ENCODE results near the gene EPB41.

DNA sequence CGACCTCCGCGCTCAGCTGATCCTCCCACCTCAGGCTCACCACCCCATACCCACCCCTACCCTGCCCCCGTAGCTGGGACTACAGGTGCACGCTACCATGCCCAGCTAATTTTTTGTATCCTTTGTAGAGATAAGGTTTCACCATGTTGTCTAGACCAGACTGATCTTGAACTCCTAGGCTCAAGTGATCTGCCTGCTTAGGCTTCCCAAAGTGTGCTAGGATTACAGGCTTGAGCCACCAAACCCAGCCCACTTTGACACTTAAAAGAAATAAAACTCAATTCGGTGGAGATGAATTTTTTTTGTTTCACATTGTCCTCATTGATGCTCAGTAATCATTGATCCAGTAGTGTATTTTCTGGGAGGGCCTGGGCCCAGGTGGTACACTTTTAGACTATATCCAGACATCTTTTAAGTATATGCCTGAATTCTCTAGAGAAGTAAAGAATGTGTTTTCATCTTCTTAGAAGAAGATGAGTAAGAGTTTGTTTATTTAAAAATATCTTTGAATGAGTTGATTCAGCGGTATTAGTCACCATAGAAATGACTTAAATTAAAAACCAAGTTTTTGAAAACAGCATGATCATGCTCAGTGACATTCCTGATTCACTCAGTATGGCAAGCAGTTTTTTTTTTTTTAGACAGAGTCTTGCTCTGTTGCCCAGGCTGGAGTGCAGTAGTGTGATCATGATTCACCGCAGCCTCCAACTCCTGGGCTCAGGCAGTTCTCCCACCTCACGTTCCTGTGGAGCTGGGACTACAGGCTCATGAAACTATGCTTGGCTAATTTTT is 57.8 kb downstream of the EPB41 start:
- TF ChIP-seq, protein P1, sequence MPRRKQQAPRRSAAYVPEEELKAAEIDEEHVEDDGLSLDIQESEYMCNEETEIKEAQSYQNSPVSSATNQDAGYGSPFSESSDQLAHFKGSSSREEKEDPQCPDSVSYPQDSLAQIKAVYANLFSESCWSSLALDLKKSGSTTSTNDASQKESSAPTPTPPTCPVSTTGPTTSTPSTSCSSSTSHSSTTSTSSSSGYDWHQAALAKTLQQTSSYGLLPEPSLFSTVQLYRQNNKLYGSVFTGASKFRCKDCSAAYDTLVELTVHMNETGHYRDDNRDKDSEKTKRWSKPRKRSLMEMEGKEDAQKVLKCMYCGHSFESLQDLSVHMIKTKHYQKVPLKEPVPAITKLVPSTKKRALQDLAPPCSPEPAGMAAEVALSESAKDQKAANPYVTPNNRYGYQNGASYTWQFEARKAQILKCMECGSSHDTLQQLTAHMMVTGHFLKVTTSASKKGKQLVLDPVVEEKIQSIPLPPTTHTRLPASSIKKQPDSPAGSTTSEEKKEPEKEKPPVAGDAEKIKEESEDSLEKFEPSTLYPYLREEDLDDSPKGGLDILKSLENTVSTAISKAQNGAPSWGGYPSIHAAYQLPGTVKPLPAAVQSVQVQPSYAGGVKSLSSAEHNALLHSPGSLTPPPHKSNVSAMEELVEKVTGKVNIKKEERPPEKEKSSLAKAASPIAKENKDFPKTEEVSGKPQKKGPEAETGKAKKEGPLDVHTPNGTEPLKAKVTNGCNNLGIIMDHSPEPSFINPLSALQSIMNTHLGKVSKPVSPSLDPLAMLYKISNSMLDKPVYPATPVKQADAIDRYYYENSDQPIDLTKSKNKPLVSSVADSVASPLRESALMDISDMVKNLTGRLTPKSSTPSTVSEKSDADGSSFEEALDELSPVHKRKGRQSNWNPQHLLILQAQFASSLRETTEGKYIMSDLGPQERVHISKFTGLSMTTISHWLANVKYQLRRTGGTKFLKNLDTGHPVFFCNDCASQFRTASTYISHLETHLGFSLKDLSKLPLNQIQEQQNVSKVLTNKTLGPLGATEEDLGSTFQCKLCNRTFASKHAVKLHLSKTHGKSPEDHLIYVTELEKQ (tag by site-specific recombination; IDR thresholded peaks at IDR 0.05; ENCODE audit: borderline replicate concordance), result no peak
- TF ChIP-seq ZNF335 (tag by site-specific recombination; conservative IDR thresholded peaks at IDR 0.05), result no peak
- TF ChIP-seq, protein P2, sequence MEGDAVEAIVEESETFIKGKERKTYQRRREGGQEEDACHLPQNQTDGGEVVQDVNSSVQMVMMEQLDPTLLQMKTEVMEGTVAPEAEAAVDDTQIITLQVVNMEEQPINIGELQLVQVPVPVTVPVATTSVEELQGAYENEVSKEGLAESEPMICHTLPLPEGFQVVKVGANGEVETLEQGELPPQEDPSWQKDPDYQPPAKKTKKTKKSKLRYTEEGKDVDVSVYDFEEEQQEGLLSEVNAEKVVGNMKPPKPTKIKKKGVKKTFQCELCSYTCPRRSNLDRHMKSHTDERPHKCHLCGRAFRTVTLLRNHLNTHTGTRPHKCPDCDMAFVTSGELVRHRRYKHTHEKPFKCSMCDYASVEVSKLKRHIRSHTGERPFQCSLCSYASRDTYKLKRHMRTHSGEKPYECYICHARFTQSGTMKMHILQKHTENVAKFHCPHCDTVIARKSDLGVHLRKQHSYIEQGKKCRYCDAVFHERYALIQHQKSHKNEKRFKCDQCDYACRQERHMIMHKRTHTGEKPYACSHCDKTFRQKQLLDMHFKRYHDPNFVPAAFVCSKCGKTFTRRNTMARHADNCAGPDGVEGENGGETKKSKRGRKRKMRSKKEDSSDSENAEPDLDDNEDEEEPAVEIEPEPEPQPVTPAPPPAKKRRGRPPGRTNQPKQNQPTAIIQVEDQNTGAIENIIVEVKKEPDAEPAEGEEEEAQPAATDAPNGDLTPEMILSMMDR (tag by site-specific recombination; IDR thresholded peaks at IDR 0.05), result no peak
- TF ChIP-seq ZNF112 (tag by site-specific recombination; IDR thresholded peaks at IDR 0.05), result no peak
- TF ChIP-seq, protein P3, sequence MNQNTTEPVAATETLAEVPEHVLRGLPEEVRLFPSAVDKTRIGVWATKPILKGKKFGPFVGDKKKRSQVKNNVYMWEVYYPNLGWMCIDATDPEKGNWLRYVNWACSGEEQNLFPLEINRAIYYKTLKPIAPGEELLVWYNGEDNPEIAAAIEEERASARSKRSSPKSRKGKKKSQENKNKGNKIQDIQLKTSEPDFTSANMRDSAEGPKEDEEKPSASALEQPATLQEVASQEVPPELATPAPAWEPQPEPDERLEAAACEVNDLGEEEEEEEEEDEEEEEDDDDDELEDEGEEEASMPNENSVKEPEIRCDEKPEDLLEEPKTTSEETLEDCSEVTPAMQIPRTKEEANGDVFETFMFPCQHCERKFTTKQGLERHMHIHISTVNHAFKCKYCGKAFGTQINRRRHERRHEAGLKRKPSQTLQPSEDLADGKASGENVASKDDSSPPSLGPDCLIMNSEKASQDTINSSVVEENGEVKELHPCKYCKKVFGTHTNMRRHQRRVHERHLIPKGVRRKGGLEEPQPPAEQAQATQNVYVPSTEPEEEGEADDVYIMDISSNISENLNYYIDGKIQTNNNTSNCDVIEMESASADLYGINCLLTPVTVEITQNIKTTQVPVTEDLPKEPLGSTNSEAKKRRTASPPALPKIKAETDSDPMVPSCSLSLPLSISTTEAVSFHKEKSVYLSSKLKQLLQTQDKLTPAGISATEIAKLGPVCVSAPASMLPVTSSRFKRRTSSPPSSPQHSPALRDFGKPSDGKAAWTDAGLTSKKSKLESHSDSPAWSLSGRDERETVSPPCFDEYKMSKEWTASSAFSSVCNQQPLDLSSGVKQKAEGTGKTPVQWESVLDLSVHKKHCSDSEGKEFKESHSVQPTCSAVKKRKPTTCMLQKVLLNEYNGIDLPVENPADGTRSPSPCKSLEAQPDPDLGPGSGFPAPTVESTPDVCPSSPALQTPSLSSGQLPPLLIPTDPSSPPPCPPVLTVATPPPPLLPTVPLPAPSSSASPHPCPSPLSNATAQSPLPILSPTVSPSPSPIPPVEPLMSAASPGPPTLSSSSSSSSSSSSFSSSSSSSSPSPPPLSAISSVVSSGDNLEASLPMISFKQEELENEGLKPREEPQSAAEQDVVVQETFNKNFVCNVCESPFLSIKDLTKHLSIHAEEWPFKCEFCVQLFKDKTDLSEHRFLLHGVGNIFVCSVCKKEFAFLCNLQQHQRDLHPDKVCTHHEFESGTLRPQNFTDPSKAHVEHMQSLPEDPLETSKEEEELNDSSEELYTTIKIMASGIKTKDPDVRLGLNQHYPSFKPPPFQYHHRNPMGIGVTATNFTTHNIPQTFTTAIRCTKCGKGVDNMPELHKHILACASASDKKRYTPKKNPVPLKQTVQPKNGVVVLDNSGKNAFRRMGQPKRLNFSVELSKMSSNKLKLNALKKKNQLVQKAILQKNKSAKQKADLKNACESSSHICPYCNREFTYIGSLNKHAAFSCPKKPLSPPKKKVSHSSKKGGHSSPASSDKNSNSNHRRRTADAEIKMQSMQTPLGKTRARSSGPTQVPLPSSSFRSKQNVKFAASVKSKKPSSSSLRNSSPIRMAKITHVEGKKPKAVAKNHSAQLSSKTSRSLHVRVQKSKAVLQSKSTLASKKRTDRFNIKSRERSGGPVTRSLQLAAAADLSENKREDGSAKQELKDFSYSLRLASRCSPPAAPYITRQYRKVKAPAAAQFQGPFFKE (tag by site-specific recombination; IDR thresholded peaks at IDR 0.05; ENCODE audit: borderline replicate concordance), result no peak
- no peak for TF ChIP-seq ZNF175 (tag by site-specific recombination; IDR thresholded peaks at IDR 0.05)
- TF ChIP-seq, protein P4, sequence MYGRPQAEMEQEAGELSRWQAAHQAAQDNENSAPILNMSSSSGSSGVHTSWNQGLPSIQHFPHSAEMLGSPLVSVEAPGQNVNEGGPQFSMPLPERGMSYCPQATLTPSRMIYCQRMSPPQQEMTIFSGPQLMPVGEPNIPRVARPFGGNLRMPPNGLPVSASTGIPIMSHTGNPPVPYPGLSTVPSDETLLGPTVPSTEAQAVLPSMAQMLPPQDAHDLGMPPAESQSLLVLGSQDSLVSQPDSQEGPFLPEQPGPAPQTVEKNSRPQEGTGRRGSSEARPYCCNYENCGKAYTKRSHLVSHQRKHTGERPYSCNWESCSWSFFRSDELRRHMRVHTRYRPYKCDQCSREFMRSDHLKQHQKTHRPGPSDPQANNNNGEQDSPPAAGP (tag by site-specific recombination; IDR thresholded peaks at IDR 0.05), result no peak
- TF ChIP-seq ZBTB21 (tag by site-specific recombination; IDR thresholded peaks at IDR 0.05), result no peak
- no peak for TF ChIP-seq ZNF350 (tag by site-specific recombination; IDR thresholded peaks at IDR 0.05)
